Neural crest cell (in vitro differentiated cells): ENCODE data around the gene KCNIP4. TPM values are rescaled to one million over a fixed set of nuclear protein-coding genes. Genes with fewer than 3 reads are reported as not detected.

Experiments used
- DNase-seq: peaks from one replicate; pipeline ENCODE4 v3.0.0; 2021; ENCODE audit warnings: low read depth, mixed read lengths, low spot score
- H3K27ac Mint-ChIP-seq: one replicate; pipeline ENCODE4 v1.8.0; 2021; ENCODE audit warnings: mild to moderate bottlenecking, mixed read lengths; ENCODE audit not compliant: unreplicated experiment
- H3K27me3 Mint-ChIP-seq: 2 replicates; pipeline ENCODE4 v1.8.0; 2021; ENCODE audit warnings: low read depth, mild to moderate bottlenecking, mixed read lengths
- H3K36me3 Mint-ChIP-seq: 2 replicates; pipeline ENCODE4 v1.8.0; 2021; ENCODE audit warnings: low read depth, mild to moderate bottlenecking, mixed read lengths
- H3K4me1 Mint-ChIP-seq: 2 replicates; pipeline ENCODE4 v1.8.0; 2021; ENCODE audit warnings: mixed read lengths
- H3K4me3 Mint-ChIP-seq: one replicate; pipeline ENCODE4 v1.8.0; 2021; ENCODE audit warnings: mild to moderate bottlenecking, mixed read lengths
- H3K9me3 Mint-ChIP-seq: 2 replicates; pipeline ENCODE4 v1.8.0; 2021; ENCODE audit warnings: mixed read lengths
- CTCF ChIP-seq: fragments of 200-600 bp; sonication (generic); conservative IDR thresholded peaks from 2 replicates; pipeline ENCODE4 v1.5.0; 2021; ENCODE audit warnings: antibody characterized with exemption, mild to moderate bottlenecking
- total RNA-seq: library from RNA; stranded (reverse); gene quantifications from 2 replicates; pipeline ENCODE4 v1.2.1, GENCODE V29; 2021

KCNIP4 gene
- total RNA-seq, 1 donor from 2014 or later = 0.33 TPM

- Mint-ChIP-seq H3K27ac (no peak overlapping the region), H3K9me3 (no peaks in the 10 kb centered on the region), H3K36me3 (no peaks in the 10 kb centered on the region), H3K4me3 (no peak overlapping the region), H3K4me1 (no peaks in the 10 kb centered on the region), H3K27me3 (no peaks in the 10 kb centered on the region)
- no peak for TF ChIP-seq CTCF
- DNase-seq = no peak
Measured at GRCh38 chr4:21577056-21577455, 371.5 kb downstream of the KCNIP4 start.

- Mint-ChIP-seq H3K9me3 (no peaks in the 10 kb centered on the region), H3K4me1 (no peaks in the 10 kb centered on the region), H3K27ac (no peak overlapping the region), H3K36me3 (no peaks in the 10 kb centered on the region), H3K4me3 (no peak overlapping the region), H3K27me3 (peaks cover 5% of the 10 kb centered on the region)
- no peak for TF ChIP-seq CTCF
- no peak for DNase-seq
Measured at GRCh38 chr4:21571100-21571499, 377.5 kb downstream of the KCNIP4 start.

- no peak for TF ChIP-seq CTCF
- Mint-ChIP-seq H3K27me3 (peaks cover 5% of the 10 kb centered on the region), H3K27ac (peak overlapping the region; percentile 30)
Measured at GRCh38 chr4:21569638-21570037, 378.9 kb downstream of the KCNIP4 start.

GRCh38 chr4:21555083-21555482, 393.5 kb downstream of the KCNIP4 start:
- no peak overlapping the region for H3K27ac Mint-ChIP-seq

More at GRCh38 chr4:21569638-21570037, 378.9 kb downstream of the KCNIP4 start:
- DNase-seq = no peak
- Mint-ChIP-seq H3K36me3 (no peaks in the 10 kb centered on the region), H3K4me1 (no peaks in the 10 kb centered on the region), H3K9me3 (no peaks in the 10 kb centered on the region), H3K4me3 (no peak overlapping the region)

GRCh38 chr4:21554500-21554899, 394.1 kb downstream of the KCNIP4 start:
- TF ChIP-seq CTCF = no peak

More at GRCh38 chr4:21555083-21555482, 393.5 kb downstream of the KCNIP4 start:
- Mint-ChIP-seq H3K9me3 (peaks cover 4% of the 10 kb centered on the region), H3K36me3 (no peaks in the 10 kb centered on the region), H3K4me1 (peaks cover 4% of the 10 kb centered on the region), H3K4me3 (no peak overlapping the region), H3K27me3 (no peaks in the 10 kb centered on the region)
- no peak for TF ChIP-seq CTCF
- DNase-seq = no peak

GRCh38 chr4:21554066-21554465, 394.5 kb downstream of the KCNIP4 start:
- TF ChIP-seq CTCF = no peak
- Mint-ChIP-seq H3K27me3 (no peaks in the 10 kb centered on the region), H3K4me3 (no peak overlapping the region), H3K36me3 (no peaks in the 10 kb centered on the region), H3K4me1 (peaks cover 4% of the 10 kb centered on the region), H3K27ac (no peak overlapping the region), H3K9me3 (peaks cover 6% of the 10 kb centered on the region)
- DNase-seq = no peak

More at GRCh38 chr4:21554500-21554899, 394.1 kb downstream of the KCNIP4 start:
- H3K27ac Mint-ChIP-seq = no peak overlapping the region
- DNase-seq = no peak
- no peaks in the 10 kb centered on the region for H3K36me3 Mint-ChIP-seq
- H3K9me3 Mint-ChIP-seq = peaks cover 6% of the 10 kb centered on the region
- peaks cover 4% of the 10 kb centered on the region for H3K4me1 Mint-ChIP-seq
- no peaks in the 10 kb centered on the region for H3K27me3 Mint-ChIP-seq
- H3K4me3 Mint-ChIP-seq = no peak overlapping the region
